H1 (cell line): ENCODE measurements around the gene SMYD4. TPM values are rescaled to one million over a fixed set of nuclear protein-coding genes. Genes with fewer than 3 reads are reported as not detected.
A peak's percentile ranks its signal among the peaks of the same experiment; 100 is the strongest.

Experiments used
- CTCF ChIA-PET: fragments of 300-600 bp; sonication (Branson Sonifier 250); formaldehyde crosslinking; loops from one replicate; lab custom pipeline; 2021; ENCODE audit not compliant: partially characterized antibody; lab: Charles Lee
- POLR2A ChIA-PET: fragments of 300-600 bp; sonication (Branson Sonifier 250); formaldehyde crosslinking; loops from one replicate; lab custom pipeline; 2021; ENCODE audit warnings: inconsistent platforms; ENCODE audit not compliant: partially characterized antibody; lab: Charles Lee
- DNase-seq, 2 experiments: peaks; one replicate each; pipeline versions ENCODE4 v3.0.0 to v3.0.0-alpha.2; 2010 to 2022; ENCODE audit warnings: low spot score in 2 of 2, low read depth in 1 of 2, mixed read lengths in 1 of 2
- FAIRE-seq: peaks from 2 replicates; lab custom pipeline; 2011; peaks lifted over from hg19 to GRCh38; lab: Jason Lieb, UNC
- H2AFZ ChIP-seq: 2 replicates; pipeline ENCODE4 v1.8.1; 2012; ENCODE audit warnings: low read length, inconsistent platforms
- H2AK5ac ChIP-seq: 2 replicates; pipeline ENCODE4 v1.6.1; 2013; ENCODE audit warnings: low read depth, low read length
- H2BK120ac ChIP-seq: replicated peaks from 2 replicates; pipeline ENCODE3; 2013; ENCODE audit warnings: low read depth, low read length, inconsistent platforms
- H2BK12ac ChIP-seq: 2 replicates; pipeline ENCODE4 v1.6.1; 2013; ENCODE audit warnings: low read depth, low read length
- H2BK15ac ChIP-seq: 2 replicates; pipeline ENCODE4 v1.6.1; 2013; ENCODE audit warnings: low read length
- H2BK20ac ChIP-seq: 2 replicates; pipeline ENCODE4 v1.6.1; 2013; ENCODE audit warnings: low read length
- H2BK5ac ChIP-seq: 2 replicates; pipeline ENCODE4 v1.6.1; 2013; ENCODE audit warnings: low read depth, low read length
- H3K14ac ChIP-seq: 2 replicates; pipeline ENCODE4 v1.6.1; 2013; ENCODE audit warnings: inconsistent platforms; ENCODE audit not compliant: insufficient read length
- H3K18ac ChIP-seq: 2 replicates; pipeline ENCODE4 v1.6.1; 2013; ENCODE audit warnings: low read length; ENCODE audit errors: extremely low read depth
- H3K23ac ChIP-seq: 2 replicates; pipeline ENCODE4 v1.6.1; 2013; ENCODE audit warnings: inconsistent platforms; ENCODE audit not compliant: insufficient read length
- H3K23me2 ChIP-seq: 2 replicates; pipeline ENCODE4 v1.6.1; 2013; ENCODE audit warnings: low read depth, low read length
- H3K27ac ChIP-seq: 2 replicates; pipeline ENCODE4 v1.6.1; 2011; ENCODE audit warnings: low read depth, low read length, inconsistent platforms
- H3K27me3 ChIP-seq, 4 experiments: replicated peaks in 1 of 4; 1 replicate in 1 of 4; 2 replicates in 3 of 4; pipeline versions ENCODE4 v1.6.1 to v1.8.1; 2011 to 2013; ENCODE audit warnings: low read length in 3 of 4, mild to moderate bottlenecking in 3 of 4, inconsistent platforms in 2 of 4, mixed read lengths in 2 of 4, moderate library complexity in 1 of 4; ENCODE audit not compliant: control insufficient read depth in 3 of 4, insufficient read depth in 3 of 4; ENCODE audit errors: extremely low read depth in 1 of 4
- H3K36me3 ChIP-seq, 4 experiments: 2 replicates each; pipeline versions ENCODE4 v1.6.1 to v1.8.1; 2011 to 2013; ENCODE audit warnings: mild to moderate bottlenecking in 4 of 4, low read length in 3 of 4, moderate library complexity in 2 of 4, control low read depth in 1 of 4, inconsistent platforms in 1 of 4; ENCODE audit not compliant: insufficient read depth in 4 of 4, control insufficient read depth in 2 of 4
- H3K4ac ChIP-seq: replicated peaks from 2 replicates; pipeline ENCODE3; 2013; ENCODE audit warnings: low read length, low read depth, mixed read lengths, inconsistent platforms; ENCODE audit not compliant: insufficient read length
- H3K4me1 ChIP-seq, 4 experiments: replicated peaks in 1 of 4; 1 replicate in 1 of 4; 2 replicates in 3 of 4; pipeline versions ENCODE4 v1.6.1 to v1.8.1; 2011 to 2013; ENCODE audit warnings: low read length in 3 of 4, inconsistent platforms in 2 of 4, mixed read lengths in 1 of 4; ENCODE audit not compliant: insufficient read depth in 4 of 4, control insufficient read depth in 3 of 4
- H3K4me2 ChIP-seq, 2 experiments: 2 replicates each; pipeline versions ENCODE4 v1.6.1 to v1.8.1; 2011 to 2013; ENCODE audit warnings: low read depth in 2 of 2, low read length in 2 of 2, control low read depth in 1 of 2, inconsistent platforms in 1 of 2, mild to moderate bottlenecking in 1 of 2; ENCODE audit not compliant: insufficient read depth in 1 of 2
- H3K4me3 ChIP-seq, 4 experiments: fragments of 200-600, 300-600 bp in 1 of 4; sonication (generic), shearing (Covaris generic), sonication (Bioruptor Twin) in 1 of 4; 2 replicates each; pipeline versions ENCODE4 v1.5.1 to v1.8.1; 2011 to 2016; ENCODE audit warnings: low read length in 4 of 4, low read depth in 3 of 4, control low read depth in 2 of 4, inconsistent platforms in 2 of 4, mild to moderate bottlenecking in 2 of 4, mixed read lengths in 1 of 4, moderate library complexity in 1 of 4; ENCODE audit not compliant: insufficient read depth in 2 of 4; ENCODE audit errors: extremely low read depth in 1 of 4
- H3K56ac ChIP-seq: replicated peaks from 2 replicates; pipeline ENCODE3; 2013; ENCODE audit warnings: low read depth, mild to moderate bottlenecking, mixed read lengths, low read length, inconsistent platforms; ENCODE audit not compliant: insufficient read length
- H3K79me1 ChIP-seq: 2 replicates; pipeline ENCODE4 v1.6.1; 2013; ENCODE audit warnings: low read depth, low read length, control low read depth
- H3K79me2 ChIP-seq, 2 experiments: 2 replicates each; pipeline versions ENCODE4 v1.6.1 to v1.8.1; 2012 to 2013; ENCODE audit warnings: low read length in 2 of 2, mild to moderate bottlenecking in 2 of 2, inconsistent platforms in 1 of 2; ENCODE audit not compliant: insufficient read depth in 2 of 2, control insufficient read depth in 1 of 2
- H3K9ac ChIP-seq, 4 experiments: replicated peaks in 1 of 4; 1 replicate in 1 of 4; 2 replicates in 3 of 4; pipeline versions ENCODE4 v1.6.1 to v1.8.1; 2011 to 2013; ENCODE audit warnings: low read depth in 3 of 4, low read length in 3 of 4, control low read depth in 2 of 4, mild to moderate bottlenecking in 2 of 4, moderate library complexity in 2 of 4, inconsistent platforms in 1 of 4; ENCODE audit errors: extremely low read depth in 1 of 4
- H3K9me3 ChIP-seq, 2 experiments: 2 replicates each; pipeline versions ENCODE4 v1.6.1 to v1.8.1; 2012 to 2013; ENCODE audit warnings: mild to moderate bottlenecking in 2 of 2, moderate library complexity in 2 of 2, control low read depth in 1 of 2, inconsistent platforms in 1 of 2, low read depth in 1 of 2, low read length in 1 of 2, mixed read lengths in 1 of 2; ENCODE audit not compliant: insufficient read depth in 2 of 2
- H4K20me1 ChIP-seq, 2 experiments: replicated peaks in 1 of 2; 2 replicates each; pipeline versions ENCODE3 to v1.8.1; 2011 to 2013; ENCODE audit warnings: inconsistent platforms in 2 of 2, low read length in 2 of 2, mild to moderate bottlenecking in 1 of 2; ENCODE audit not compliant: insufficient read depth in 2 of 2, control insufficient read depth in 1 of 2
- H4K5ac ChIP-seq: 2 replicates; pipeline ENCODE4 v1.6.1; 2013; ENCODE audit warnings: low read length, low read depth, mixed read lengths, inconsistent platforms; ENCODE audit not compliant: insufficient read length
- H4K8ac ChIP-seq: 2 replicates; pipeline ENCODE4 v1.8.0; 2013; ENCODE audit warnings: mild to moderate bottlenecking, moderate library complexity, low read length, inconsistent platforms; ENCODE audit not compliant: insufficient read depth; ENCODE audit errors: extremely low read depth
- H4K91ac ChIP-seq: replicated peaks from 2 replicates; pipeline ENCODE3; 2013; ENCODE audit warnings: low read length, mixed read lengths, inconsistent platforms; ENCODE audit not compliant: insufficient read length
- ATF3 ChIP-seq: IDR thresholded peaks from 2 replicates; pipeline ENCODE4 v1.6.1; 2011; ENCODE audit warnings: low read depth, mild to moderate bottlenecking, low read length; ENCODE audit not compliant: insufficient read depth
- BACH1 ChIP-seq: IDR thresholded peaks from 2 replicates; pipeline ENCODE4 v1.6.1; 2012; ENCODE audit warnings: low read length, improper control_type of control experiment
- CREB1 ChIP-seq: IDR thresholded peaks from 2 replicates; pipeline ENCODE4 v1.6.1; 2012; ENCODE audit warnings: inconsistent platforms
- EGR1 ChIP-seq: IDR thresholded peaks from 2 replicates; pipeline ENCODE4 v1.6.1; 2011; ENCODE audit warnings: low read depth, low read length, borderline replicate concordance
- JUND ChIP-seq: IDR thresholded peaks from 2 replicates; pipeline ENCODE4 v1.6.1; 2011; ENCODE audit warnings: mild to moderate bottlenecking, improper control_type of control experiment, low read length
- RNF2 ChIP-seq: fragments of 200-900, 300-1000 bp; sonication (generic); IDR thresholded peaks from 2 replicates; pipeline ENCODE4 v1.7.1; 2016; ENCODE audit warnings: borderline replicate concordance, low read depth, mild to moderate bottlenecking, antibody characterized with exemption, low read length; ENCODE audit not compliant: poor library complexity, severe bottlenecking; ENCODE audit errors: missing control alignments
- SP2 ChIP-seq: IDR thresholded peaks from 2 replicates; pipeline ENCODE4 v1.6.1; 2012; ENCODE audit warnings: mild to moderate bottlenecking, low read length, inconsistent platforms
- SP4 ChIP-seq: IDR thresholded peaks from 2 replicates; pipeline ENCODE4 v1.6.1; 2012; ENCODE audit warnings: low read length, inconsistent platforms
- USF2 ChIP-seq: IDR thresholded peaks from 2 replicates; pipeline ENCODE4 v1.6.1; 2011; ENCODE audit warnings: low read length, improper control_type of control experiment
- WGBS, 2 experiments: shearing (Covaris generic) in 1 of 2; methylation state at CpG; one replicate each; pipeline versions ENCODE4 v1.1.6 to v1.1.7; 2013 to 2015; ENCODE audit warnings: low lambda C conversion rate in 2 of 2, mixed read lengths in 2 of 2, inconsistent platforms in 1 of 2, low coverage in 1 of 2, missing lambda C conversion rate in 1 of 2; ENCODE audit not compliant: insufficient replicate concordance in 2 of 2, insufficient coverage in 1 of 2, insufficient read length in 1 of 2; ENCODE audit errors: extremely low coverage in 1 of 2, missing lambda C conversion rate in 1 of 2; 5-methylcytosine and 5-hydroxymethylcytosine counted together
- polyA plus RNA-seq, 7 experiments: library from polyadenylated mRNA; depleted of rRNA in 3 of 7; stranded (reverse) in 5 of 7; unstranded in 2 of 7; fragments of >200 nt in 5 of 7; fragments of 200-250 nt in 2 of 7; gene quantifications; 1 replicate in 5 of 7; 2 replicates in 1 of 7; 4 replicates in 1 of 7; pipeline versions ENCODE4 v1.2.1 to v1.2.3, GENCODE V29; 2011 to 2013; ENCODE audit warnings: missing spikeins in 2 of 7, mixed read lengths in 2 of 7
- total RNA-seq: library from RNA; stranded (reverse); fragmentation: NEBNext Ultra II Directional; extraction: Animal tissue kit (Norgen Biotek cat#: 25700); gene quantifications from 2 replicates; pipeline ENCODE4 v1.2.1, GENCODE V29; 2021

The SMYD4 gene
- total and polyA plus RNA-seq, 2 of the 8 experiments (the other 6 are each of a cell fraction or from before 2014, with no cell fraction given): 10.5 to 23.4 TPM

DNA sequence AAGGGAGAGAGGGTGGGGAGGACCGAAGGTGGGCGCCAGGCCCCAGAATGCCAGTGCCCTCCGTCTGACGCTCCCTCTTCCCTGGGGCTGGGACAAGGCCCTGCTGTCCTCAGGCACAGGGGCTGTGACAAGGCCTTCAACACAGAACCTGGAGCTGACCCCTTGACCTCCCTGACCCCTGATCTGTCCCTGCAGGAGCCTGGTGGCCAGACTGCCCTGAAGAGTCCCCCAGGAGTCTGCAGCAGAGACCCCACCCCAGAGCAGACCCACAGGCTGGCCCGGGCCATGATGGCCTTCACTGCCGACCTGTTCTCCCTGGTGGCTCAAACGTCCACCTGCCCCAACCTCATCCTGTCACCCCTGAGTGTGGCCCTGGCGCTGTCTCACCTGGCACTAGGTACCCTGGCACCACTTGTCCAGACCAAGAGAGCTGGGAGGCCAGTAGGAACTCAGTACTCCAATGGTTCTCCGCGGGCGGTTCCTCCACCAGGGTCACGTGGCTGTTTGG lies 84.1 kb downstream of the SMYD4 start:
- FAIRE-seq (no peak), DNase-seq (no peak)
- no peak overlapping the region for H4K91ac ChIP-seq
- H2BK120ac ChIP-seq: no peak overlapping the region
- no peak overlapping the region for H3K4me3 ChIP-seq
- no peak overlapping the region for H3K27ac ChIP-seq
- no peak overlapping the region for H2BK20ac ChIP-seq
- no peak overlapping the region for H3K56ac ChIP-seq
- H3K4me1 ChIP-seq: peaks cover 0 to 8% (median 3%) of the 10 kb centered on the region in 4 experiments; a peak in 4 of 7 replicates
- no peaks in the 10 kb centered on the region for H3K79me1 ChIP-seq
- H3K23ac ChIP-seq: no peak overlapping the region
- ChIA-PET POLR2A (interaction anchor here (1.2 to 1.6 kb wide), 3 partner anchors 12 to 31 kb away, joined by 3 to 4 read pairs (median 3); no protein-coding TSS in a partner anchor), CTCF (interaction anchor here (1.7 to 1.8 kb wide), 2 partner anchors 19 to 20 kb away, joined by 4 read pairs; no protein-coding TSS in a partner anchor)
- no peak overlapping the region for H3K14ac ChIP-seq
- H2BK12ac ChIP-seq: peak overlapping the region; percentile 39; the same call in 1 of the 2 replicates
- H3K23me2 ChIP-seq: no peaks in the 10 kb centered on the region
- no peak overlapping the region for H4K5ac ChIP-seq
- H2AFZ ChIP-seq: no peak overlapping the region
- TF ChIP-seq JUND (no peak), ATF3 (no peak), SP4 (no peak), RNF2 (no peak), EGR1 (no peak), SP2 (no peak), USF2 (no peak), BACH1 (no peak), CREB1 (no peak)
- H4K8ac ChIP-seq: no peak overlapping the region; the same call in 1 of the 2 replicates
- no peaks in the 10 kb centered on the region; a peak in 1 of 4 replicates for H3K9me3 ChIP-seq
- H3K4ac ChIP-seq: no peak overlapping the region
- no peak overlapping the region for H2AK5ac ChIP-seq
- H3K18ac ChIP-seq: no peak overlapping the region; the same call in 1 of the 2 replicates
- H3K27me3 ChIP-seq: no peaks in the 10 kb centered on the region; a peak in 1 of 7 replicates
- H2BK15ac ChIP-seq: no peak overlapping the region; the same call in 1 of the 2 replicates
- no peaks in the 10 kb centered on the region for H4K20me1 ChIP-seq
- no peak overlapping the region for H2BK5ac ChIP-seq
- no peak overlapping the region for H3K4me2 ChIP-seq
- no peak overlapping the region for H3K9ac ChIP-seq
- WGBS, 2 experiments: 95% methylated on average over 8 of the region's 12 CpGs; no CpG with 5 or more reads in 1 of the 2 experiments
- H3K79me2 ChIP-seq: no peaks in the 10 kb centered on the region
- no peaks in the 10 kb centered on the region for H3K36me3 ChIP-seq
